Astrocyte (in vitro differentiated cells and primary cell): ENCODE data around the gene FLOT2.

Experiments used
- EZH2 ChIP-seq: IDR thresholded peaks from 2 replicates; pipeline ENCODE4 v1.6.1; 2012; ENCODE audit warnings: mild to moderate bottlenecking, low read length, inconsistent platforms; ENCODE audit not compliant: insufficient read depth
- TF ChIP-seq, protein P1 (sequence below): IDR thresholded peaks from 2 replicates; pipeline ENCODE4 v1.5.1; 2011; ENCODE audit warnings: low read depth, mild to moderate bottlenecking, inconsistent platforms, low read length, moderate library complexity; ENCODE audit not compliant: insufficient read depth

DNA sequence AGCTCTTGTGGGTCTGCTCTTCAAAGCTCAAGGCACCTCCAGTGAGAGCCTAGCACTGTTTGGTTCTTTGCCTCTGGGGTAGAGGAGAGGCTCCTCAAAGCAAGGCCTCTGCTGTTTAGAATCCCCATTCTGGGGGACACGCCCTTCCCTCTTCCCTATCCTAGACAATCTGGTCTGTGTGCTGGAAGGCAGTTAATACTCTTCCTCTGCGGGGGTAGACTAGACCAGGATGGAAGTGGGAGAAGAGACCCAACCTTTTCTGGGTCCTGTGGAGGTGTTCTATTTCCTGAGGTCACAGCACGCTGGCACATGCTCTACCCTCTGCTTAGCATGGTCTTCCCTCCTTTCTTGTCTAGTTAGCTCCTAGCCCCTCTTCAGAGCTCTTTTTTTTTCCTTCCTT is 35.0 kb downstream of the FLOT2 start:
- TF ChIP-seq, protein P1, sequence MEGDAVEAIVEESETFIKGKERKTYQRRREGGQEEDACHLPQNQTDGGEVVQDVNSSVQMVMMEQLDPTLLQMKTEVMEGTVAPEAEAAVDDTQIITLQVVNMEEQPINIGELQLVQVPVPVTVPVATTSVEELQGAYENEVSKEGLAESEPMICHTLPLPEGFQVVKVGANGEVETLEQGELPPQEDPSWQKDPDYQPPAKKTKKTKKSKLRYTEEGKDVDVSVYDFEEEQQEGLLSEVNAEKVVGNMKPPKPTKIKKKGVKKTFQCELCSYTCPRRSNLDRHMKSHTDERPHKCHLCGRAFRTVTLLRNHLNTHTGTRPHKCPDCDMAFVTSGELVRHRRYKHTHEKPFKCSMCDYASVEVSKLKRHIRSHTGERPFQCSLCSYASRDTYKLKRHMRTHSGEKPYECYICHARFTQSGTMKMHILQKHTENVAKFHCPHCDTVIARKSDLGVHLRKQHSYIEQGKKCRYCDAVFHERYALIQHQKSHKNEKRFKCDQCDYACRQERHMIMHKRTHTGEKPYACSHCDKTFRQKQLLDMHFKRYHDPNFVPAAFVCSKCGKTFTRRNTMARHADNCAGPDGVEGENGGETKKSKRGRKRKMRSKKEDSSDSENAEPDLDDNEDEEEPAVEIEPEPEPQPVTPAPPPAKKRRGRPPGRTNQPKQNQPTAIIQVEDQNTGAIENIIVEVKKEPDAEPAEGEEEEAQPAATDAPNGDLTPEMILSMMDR = no peak
- no peak for TF ChIP-seq EZH2
